GM23248 (cell line): ENCODE measurements around the gene INO80B. TPM values are rescaled to one million over a fixed set of nuclear protein-coding genes. Genes with fewer than 3 reads are reported as not detected.
"Not testable (repeated sequence)": the region's sequence is repeated elsewhere in the genome, so short reads cannot be mapped to it uniquely, and the experiment has no call there.

Source experiments
- DNase-seq: peaks from one replicate; pipeline ENCODE4 v3.0.0-alpha.2; 2015
- H2AFZ ChIP-seq: fragments of 200-600 bp; sonication (generic); 2 replicates; pipeline ENCODE4 v1.6.1; 2016; ENCODE audit warnings: antibody characterized with exemption
- H3F3A ChIP-seq: fragments of 200-600 bp; sonication (generic); 2 replicates; pipeline ENCODE4 v1.6.1; 2016; ENCODE audit warnings: mild to moderate bottlenecking, antibody characterized with exemption, mixed run types; ENCODE audit not compliant: insufficient read depth
- H3K27ac ChIP-seq: fragments of 200-600 bp; sonication (generic); 2 replicates; pipeline ENCODE4 v1.5.1; 2016; ENCODE audit warnings: mild to moderate bottlenecking
- H3K27me3 ChIP-seq: fragments of 200-600 bp; sonication (generic); replicated peaks from 2 replicates; pipeline ENCODE4 v1.6.1; 2016; ENCODE audit warnings: mild to moderate bottlenecking; ENCODE audit not compliant: insufficient read depth
- H3K36me3 ChIP-seq: fragments of 200-600 bp; sonication (generic); 2 replicates; pipeline ENCODE4 v1.6.1; 2016; ENCODE audit warnings: low read depth, mild to moderate bottlenecking
- H3K4me1 ChIP-seq: fragments of 200-600 bp; sonication (generic); 2 replicates; pipeline ENCODE4 v1.6.1; 2016; ENCODE audit warnings: mild to moderate bottlenecking; ENCODE audit not compliant: insufficient read depth
- H3K4me2 ChIP-seq: fragments of 200-600 bp; sonication (generic); one replicate; pipeline ENCODE4 v1.6.1; 2016; ENCODE audit warnings: mild to moderate bottlenecking; ENCODE audit not compliant: unreplicated experiment
- H3K4me3 ChIP-seq: fragments of 200-600 bp; sonication (generic); 2 replicates; pipeline ENCODE4 v1.5.1; 2016; ENCODE audit warnings: mild to moderate bottlenecking
- H3K79me2 ChIP-seq: fragments of 200-600 bp; sonication (generic); 2 replicates; pipeline ENCODE4 v1.6.1; 2016; ENCODE audit warnings: mild to moderate bottlenecking; ENCODE audit not compliant: insufficient read depth
- H3K9ac ChIP-seq: fragments of 200-600 bp; sonication (generic); 2 replicates; pipeline ENCODE4 v1.6.1; 2016; ENCODE audit warnings: mild to moderate bottlenecking
- H3K9me2 ChIP-seq: fragments of 200-600 bp; sonication (generic); 2 replicates; pipeline ENCODE4 v1.6.1; 2016; ENCODE audit warnings: mixed run types, mild to moderate bottlenecking, moderate library complexity; ENCODE audit not compliant: insufficient read depth
- H3K9me3 ChIP-seq: fragments of 200-600 bp; sonication (generic); one replicate; pipeline ENCODE4 v1.6.1; 2017; ENCODE audit warnings: low read depth
- H4K20me1 ChIP-seq: fragments of 200-600 bp; sonication (generic); 2 replicates; pipeline ENCODE4 v1.6.0; 2016; ENCODE audit not compliant: insufficient read depth
- EZH2 ChIP-seq: fragments of 200-600 bp; sonication (generic); IDR thresholded peaks from 2 replicates; pipeline ENCODE4 v1.6.1; 2018; ENCODE audit warnings: antibody characterized with exemption, mild to moderate bottlenecking; ENCODE audit not compliant: insufficient read depth, poor library complexity, severe bottlenecking
- EZH2phosphoT487 ChIP-seq: fragments of 200-600 bp; sonication (generic); IDR thresholded peaks from 2 replicates; pipeline ENCODE4 v1.6.1; 2018; ENCODE audit warnings: antibody characterized with exemption, moderate library complexity, mild to moderate bottlenecking, low read depth; ENCODE audit not compliant: insufficient read depth
- WGBS, 2 experiments: methylation state at CpG; one replicate each; pipeline ENCODE4 v1.1.6; 2015 to 2017; ENCODE audit warnings: low lambda C conversion rate in 2 of 2, low coverage in 1 of 2; ENCODE audit errors: missing lambda C conversion rate in 2 of 2; 5-methylcytosine and 5-hydroxymethylcytosine counted together
- in situ Hi-C: fragments of 300-500 bp; cut with MboI; formaldehyde crosslinking; loops from 2 replicates; pipeline ENCODE4 v1.15.0; 2020
- polyA plus RNA-seq: library from polyadenylated mRNA; unstranded; fragments of >200 nt; fragmentation: Nextera tagmentation; extraction: Ambion mirVana; gene quantifications from 2 replicates; pipeline ENCODE4 v1.2.1, GENCODE V29; 2016
- total RNA-seq: library from RNA; depleted of rRNA; stranded (reverse); fragments of >200 nt; shearing (Covaris generic); gene quantifications from 2 replicates; pipeline ENCODE4 v1.2.3, GENCODE V29; 2014

The INO80B gene
- total and polyA plus RNA-seq, 2 experiments from 2014 or later, result 4.9 to 10.9 TPM

- H2AFZ ChIP-seq, result peak overlapping the region; percentile 91
Observed at GRCh38 chr2:74457549-74458131, 2.8 kb downstream of the INO80B start.

GRCh38 chr2:74458132-74458937 is 3.4 kb downstream of the INO80B start, which contains the start of gene WBP1:
Gene WBP1, plus strand, starts transcription at chr2:74458438. Its CDS starts 165 bp downstream, at chr2:74458603.
- in situ Hi-C loops, result no loop called here
- Histone ChIP-seq H3F3A (peaks cover 7% of the 10 kb centered on the region), H3K9me3 (no peaks in the 10 kb centered on the region), H2AFZ (peak within 1 kb of the TSS; percentile 91), H3K4me2 (peak within 1 kb of the TSS; percentile 95), H3K4me3 (peak within 1 kb of the TSS; percentile 87), H3K9me2 (no peaks in the 10 kb centered on the region), H4K20me1 (no peaks in the 10 kb centered on the region), H3K9ac (peak within 1 kb of the TSS; percentile 84), H3K4me1 (peaks cover 9% of the 10 kb centered on the region), H3K27ac (peak within 1 kb of the TSS; percentile 73), H3K36me3 (no peaks in the 10 kb centered on the region; the same call in 1 of the 2 replicates), H3K27me3 (no peaks in the 10 kb centered on the region), H3K79me2 (peaks cover 40% of the 10 kb centered on the region)
- TF ChIP-seq EZH2 (no peak), EZH2phosphoT487 (no peak)
- peak; percentile 99 for DNase-seq
- 0 to 1% methylated on average over 36 to 38 of the region's 38 CpGs for WGBS, 2 experiments

More at GRCh38 chr2:74457549-74458131, 2.8 kb downstream of the INO80B start:
- peak; percentile 77 for DNase-seq
- peaks cover 33% of the 10 kb centered on the region for H3K79me2 ChIP-seq
- H3F3A ChIP-seq, result peaks cover 7% of the 10 kb centered on the region
- no peaks in the 10 kb centered on the region for H3K27me3 ChIP-seq
- H3K4me1 ChIP-seq, result peaks cover 9% of the 10 kb centered on the region
- WGBS, 2 experiments, result 2 to 3% methylated on average over 31 to 37 of the region's 46 CpGs
- no peak for TF ChIP-seq EZH2phosphoT487
- no peak for TF ChIP-seq EZH2
- H3K9ac ChIP-seq, result peak overlapping the region; percentile 80
- H3K4me2 ChIP-seq, result peak overlapping the region; percentile 95
- no peaks in the 10 kb centered on the region for H3K9me2 ChIP-seq
- no peaks in the 10 kb centered on the region for H4K20me1 ChIP-seq
- in situ Hi-C loops, result no loop called here
- peak overlapping the region; percentile 73 for H3K27ac ChIP-seq
- no peaks in the 10 kb centered on the region; the same call in 1 of the 2 replicates for H3K36me3 ChIP-seq
- peak overlapping the region; percentile 84 for H3K4me3 ChIP-seq
- H3K9me3 ChIP-seq, result no peaks in the 10 kb centered on the region

GRCh38 chr2:74458938-74459363 is 4.1 kb downstream of the INO80B start:
- WGBS, 2 experiments, result 0 to 1% methylated on average over 10 of the region's 10 CpGs
- H2AFZ ChIP-seq, result peak overlapping the region; percentile 23; the same call in 1 of the 2 replicates
- no peaks in the 10 kb centered on the region; the same call in 1 of the 2 replicates for H3K36me3 ChIP-seq
- H3K4me1 ChIP-seq, result peaks cover 9% of the 10 kb centered on the region
- H3K9ac ChIP-seq, result peak overlapping the region; percentile 84
- peaks cover 7% of the 10 kb centered on the region for H3F3A ChIP-seq
- no peaks in the 10 kb centered on the region for H4K20me1 ChIP-seq
- no peak for TF ChIP-seq EZH2
- TF ChIP-seq EZH2phosphoT487, result no peak
- peak overlapping the region; percentile 60 for H3K27ac ChIP-seq
- H3K79me2 ChIP-seq, result peaks cover 45% of the 10 kb centered on the region
- peak overlapping the region; percentile 93 for H3K4me2 ChIP-seq
- DNase-seq, result peak; percentile 48
- H3K9me2 ChIP-seq, result no peaks in the 10 kb centered on the region
- in situ Hi-C loops, result no loop called here
- H3K4me3 ChIP-seq, result peak overlapping the region; percentile 87
- no peaks in the 10 kb centered on the region for H3K27me3 ChIP-seq
- no peaks in the 10 kb centered on the region for H3K9me3 ChIP-seq

GRCh38 chr2:74459503-74460118 is 4.7 kb downstream of the INO80B start:
- Histone ChIP-seq H3K9ac (peak overlapping the region; percentile 84), H3K79me2 (peaks cover 52% of the 10 kb centered on the region), H3K4me3 (peak overlapping the region; percentile 87), H3K4me2 (peak overlapping the region; percentile 93)
- in situ Hi-C loops, H3K9me2 ChIP-seq, H3K27me3 ChIP-seq, H3K4me1 ChIP-seq, H3K9me3 ChIP-seq, H3F3A ChIP-seq, H3K36me3 ChIP-seq, H2AFZ ChIP-seq, H4K20me1 ChIP-seq, H3K27ac ChIP-seq, DNase-seq: not testable (repeated sequence)
- WGBS, 2 experiments, result 62 to 71% methylated on average over 13 of the region's 13 CpGs

- H3K4me1 ChIP-seq, H3K9me2 ChIP-seq, H3K9me3 ChIP-seq, DNase-seq, H3K4me2 ChIP-seq, in situ Hi-C loops, H2AFZ ChIP-seq, H4K20me1 ChIP-seq, H3F3A ChIP-seq, H3K27me3 ChIP-seq, H3K4me3 ChIP-seq, H3K27ac ChIP-seq, H3K36me3 ChIP-seq, H3K9ac ChIP-seq: not testable (repeated sequence)
- peaks cover 52% of the 10 kb centered on the region for H3K79me2 ChIP-seq
- 71 to 76% methylated on average over 4 to 10 of the region's 10 CpGs for WGBS, 2 experiments
Observed at GRCh38 chr2:74460187-74460586, 5.3 kb downstream of the INO80B start.
